Measurements from ENCODE around the gene CRYL1.

The CRYL1 gene

DNA sequence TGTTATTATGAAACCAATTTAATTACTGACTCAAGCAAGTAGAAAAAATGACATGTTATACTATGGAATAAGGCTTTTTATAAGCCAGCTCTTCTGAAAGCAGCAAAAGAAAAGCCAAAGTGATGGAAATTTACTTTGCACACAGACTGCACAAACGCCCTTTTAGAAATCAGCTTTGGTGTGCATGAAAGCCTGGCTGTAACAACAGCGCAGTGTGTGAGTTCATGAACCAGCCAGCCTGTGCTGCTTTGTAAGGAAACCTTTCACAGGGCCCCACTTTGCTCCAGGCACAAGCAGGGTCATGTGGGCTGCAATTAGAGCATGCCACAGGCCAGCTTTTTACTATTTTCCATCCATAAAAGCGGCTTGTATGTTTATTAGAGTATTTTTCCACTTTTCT is 27.7 kb upstream of the CRYL1 start:
- FAIRE-seq (no peak), DNase-seq (ENCODE audit: insufficient read length, low spot score) (no peak)
- TF ChIP-seq, protein P1, sequence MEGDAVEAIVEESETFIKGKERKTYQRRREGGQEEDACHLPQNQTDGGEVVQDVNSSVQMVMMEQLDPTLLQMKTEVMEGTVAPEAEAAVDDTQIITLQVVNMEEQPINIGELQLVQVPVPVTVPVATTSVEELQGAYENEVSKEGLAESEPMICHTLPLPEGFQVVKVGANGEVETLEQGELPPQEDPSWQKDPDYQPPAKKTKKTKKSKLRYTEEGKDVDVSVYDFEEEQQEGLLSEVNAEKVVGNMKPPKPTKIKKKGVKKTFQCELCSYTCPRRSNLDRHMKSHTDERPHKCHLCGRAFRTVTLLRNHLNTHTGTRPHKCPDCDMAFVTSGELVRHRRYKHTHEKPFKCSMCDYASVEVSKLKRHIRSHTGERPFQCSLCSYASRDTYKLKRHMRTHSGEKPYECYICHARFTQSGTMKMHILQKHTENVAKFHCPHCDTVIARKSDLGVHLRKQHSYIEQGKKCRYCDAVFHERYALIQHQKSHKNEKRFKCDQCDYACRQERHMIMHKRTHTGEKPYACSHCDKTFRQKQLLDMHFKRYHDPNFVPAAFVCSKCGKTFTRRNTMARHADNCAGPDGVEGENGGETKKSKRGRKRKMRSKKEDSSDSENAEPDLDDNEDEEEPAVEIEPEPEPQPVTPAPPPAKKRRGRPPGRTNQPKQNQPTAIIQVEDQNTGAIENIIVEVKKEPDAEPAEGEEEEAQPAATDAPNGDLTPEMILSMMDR (IDR thresholded peaks at IDR 0.05; ENCODE audit: insufficient read depth, missing control alignments) = no peak

DNA sequence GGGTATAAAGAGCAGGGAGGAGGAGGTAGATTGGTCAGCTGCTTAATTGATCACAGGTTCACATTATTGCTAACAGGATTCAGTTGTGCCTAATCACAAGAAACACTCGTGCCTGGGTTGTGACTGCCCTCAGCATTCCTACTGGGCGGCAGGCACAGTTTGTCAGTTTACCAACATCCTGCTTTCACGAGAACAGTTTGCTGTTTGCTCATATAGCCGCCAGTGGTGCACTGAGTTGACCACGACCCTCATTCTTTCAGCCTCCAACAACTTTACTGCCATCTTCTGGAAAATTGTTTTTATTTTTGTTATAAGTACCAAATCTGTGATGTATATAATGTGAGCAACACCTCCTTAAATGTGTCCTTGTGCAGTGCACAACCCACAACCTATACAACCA is 25.1 kb upstream of the CRYL1 start:
- DNase-seq (ENCODE audit: insufficient read length, low spot score) (no peak), FAIRE-seq (no peak)
- TF ChIP-seq, protein P1 (IDR thresholded peaks at IDR 0.05; ENCODE audit: insufficient read depth, missing control alignments) = no peak

DNA sequence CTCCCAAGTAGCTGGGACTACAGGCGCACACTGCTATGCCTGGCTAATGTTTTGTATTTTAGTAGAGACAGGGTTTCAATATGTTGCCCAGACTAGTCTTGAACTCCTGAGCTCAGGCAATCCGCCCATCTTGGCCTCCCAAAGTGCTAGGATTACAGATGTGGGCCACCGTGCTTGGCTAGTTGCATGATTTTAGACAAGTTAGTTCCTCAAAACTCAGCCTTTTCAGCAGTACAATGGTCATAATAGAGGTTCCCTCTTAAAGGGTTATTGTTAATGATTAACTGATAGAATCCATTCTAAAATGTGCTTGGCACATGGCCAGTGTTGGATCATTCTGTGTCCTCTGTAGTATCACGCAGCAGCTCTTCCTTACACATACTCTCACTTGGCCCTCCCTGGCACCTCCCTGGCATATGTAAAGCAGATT is 21.8 kb upstream of the CRYL1 start:
- DNase-seq (ENCODE audit: insufficient read length, low spot score) = no peak
- TF ChIP-seq, protein P1 (IDR thresholded peaks at IDR 0.05; ENCODE audit: insufficient read depth, missing control alignments) = no peak
- no peak for FAIRE-seq

DNA sequence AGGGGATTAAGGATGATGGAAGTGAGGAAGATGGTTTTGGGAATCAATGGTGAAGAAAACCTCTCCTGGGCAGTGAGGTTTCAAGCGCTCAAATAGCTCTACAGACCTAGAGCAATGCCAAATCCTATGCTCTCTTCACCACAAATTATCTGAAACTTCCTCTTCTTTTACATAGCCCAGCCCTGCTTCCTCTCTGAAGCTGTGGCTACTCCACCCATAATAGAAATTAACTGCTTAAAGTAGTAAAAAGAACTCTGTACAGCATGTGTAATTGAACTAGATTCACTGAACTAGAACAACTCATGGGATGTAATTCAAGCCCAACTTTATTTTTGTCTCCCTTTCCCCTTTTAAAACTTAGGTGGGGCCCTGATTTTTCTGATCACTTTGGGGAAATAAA is 20.9 kb upstream of the CRYL1 start:
- DNase-seq (ENCODE audit: insufficient read length, low spot score) = no peak
- FAIRE-seq = no peak
- TF ChIP-seq, protein P1 (IDR thresholded peaks at IDR 0.05; ENCODE audit: insufficient read depth, missing control alignments) = no peak

DNA sequence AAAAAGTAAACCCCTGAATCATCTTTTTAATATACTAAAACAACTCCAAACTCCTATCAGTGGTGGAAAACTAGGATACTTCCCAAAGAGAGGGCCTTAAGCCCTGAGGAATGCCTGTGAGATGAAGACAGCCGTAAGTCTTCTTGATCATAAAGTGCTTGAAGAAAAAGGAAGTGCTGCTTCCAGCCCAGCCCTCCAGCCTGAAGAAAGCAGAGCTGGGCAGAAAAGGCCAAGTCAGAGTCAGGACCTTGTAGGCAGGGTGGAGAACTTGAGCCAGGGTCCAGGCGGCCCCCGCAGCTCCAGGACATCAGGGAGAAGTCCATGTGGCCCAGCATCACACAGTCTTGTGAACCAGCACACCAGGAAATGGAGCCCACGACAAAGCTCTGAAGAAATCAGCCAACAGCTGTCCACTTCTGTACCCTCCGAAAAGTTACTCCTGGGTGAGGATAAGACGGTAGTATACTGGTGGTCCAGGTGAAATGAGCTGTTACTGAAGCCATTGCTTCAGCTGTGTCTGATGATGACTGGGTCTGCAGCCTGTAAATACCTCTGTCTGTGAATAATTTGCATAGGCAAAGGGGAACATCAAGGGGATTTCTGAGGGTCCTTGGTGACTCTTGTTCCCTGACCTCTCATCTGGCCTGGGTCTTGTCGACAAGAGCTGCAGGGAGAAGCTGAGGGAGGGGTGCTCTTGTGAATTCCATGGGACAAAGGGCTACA is 18.7 kb upstream of the CRYL1 start:
- TF ChIP-seq, protein P1 (IDR thresholded peaks at IDR 0.05; ENCODE audit: insufficient read depth, missing control alignments) = no peak
- no peak for DNase-seq (ENCODE audit: insufficient read length, low spot score)
- no peak for FAIRE-seq

DNA sequence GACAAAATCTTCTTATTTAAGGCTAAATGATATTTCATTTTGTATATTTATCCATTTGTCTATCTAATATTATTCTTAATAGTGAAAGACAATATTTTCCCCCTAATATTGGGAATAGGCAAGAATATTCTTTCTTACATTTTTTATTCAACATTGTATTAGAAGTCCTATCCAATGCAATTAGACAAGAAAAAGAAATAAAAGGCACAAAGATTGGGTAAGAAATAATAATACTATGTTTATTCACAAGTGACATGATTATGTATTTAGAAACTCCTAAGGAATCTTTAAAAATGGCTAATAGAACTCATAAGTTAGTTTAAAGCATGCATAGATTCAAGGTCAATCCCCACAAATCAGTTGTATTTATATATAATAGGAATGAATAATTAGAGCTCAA is 11.3 kb upstream of the CRYL1 start:
- DNase-seq (ENCODE audit: insufficient read length, low spot score) (no peak), FAIRE-seq (no peak)
- TF ChIP-seq, protein P1 (IDR thresholded peaks at IDR 0.05; ENCODE audit: insufficient read depth, missing control alignments) = no peak

DNA sequence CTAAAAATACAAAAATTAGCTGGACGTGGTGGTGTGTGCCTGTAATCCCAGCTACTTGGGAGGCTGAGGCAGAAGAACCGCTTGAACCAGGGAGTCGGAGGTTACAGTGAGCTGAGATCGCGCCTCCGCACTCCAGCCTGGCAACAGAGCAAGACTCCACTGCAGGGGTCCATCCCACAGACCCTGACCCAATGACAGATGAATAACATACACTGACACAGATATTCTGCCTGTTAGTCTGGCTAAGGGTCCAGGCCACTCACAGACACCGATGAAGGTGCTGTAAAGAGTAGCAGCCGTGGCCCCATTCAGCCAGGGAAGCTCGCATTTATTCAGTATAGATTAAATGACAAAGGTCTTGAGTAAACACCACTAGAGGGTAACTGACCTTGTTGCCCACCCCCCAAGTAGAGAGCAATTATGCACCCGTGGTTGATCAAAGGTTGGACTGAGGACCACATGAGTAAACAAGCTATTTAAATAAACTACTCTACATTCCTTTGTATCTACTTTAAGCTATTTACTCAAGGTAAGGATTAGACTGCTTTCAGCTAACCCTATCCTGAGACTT is 8.5 kb upstream of the CRYL1 start:
- DNase-seq (ENCODE audit: insufficient read length, low spot score) (no peak), FAIRE-seq (no peak)
- TF ChIP-seq, protein P1 (IDR thresholded peaks at IDR 0.05; ENCODE audit: insufficient read depth, missing control alignments) = no peak

Data from D721Med (cell line).